Caco-2 (cell line): Measurements from ENCODE around the gene GPC5. TPM values are rescaled to one million over a fixed set of nuclear protein-coding genes. Genes with fewer than 3 reads are reported as not detected.

ENCODE experiments used
- BruUV-seq: library from RNA; stranded (reverse); fragments of 400-500 nt; replicated peaks from 2 replicates; lab custom pipeline; 2021; lab: Mats Ljungman, UMichigan
- CTCF ChIA-PET: fragments of 300-600 bp; sonication (Branson Sonifier 250); formaldehyde crosslinking; loops from one replicate; lab custom pipeline; 2022; ENCODE audit warnings: antibody characterized with exemption; lab: Charles Lee
- POLR2A ChIA-PET: fragments of 300-600 bp; sonication (Branson Sonifier 250); formaldehyde crosslinking; loops from one replicate; lab custom pipeline; 2022; ENCODE audit warnings: antibody characterized with exemption; lab: Charles Lee
- DNase-seq, 2 experiments: peaks; one replicate each; pipeline versions ENCODE4 v3.0.0 to v3.0.0-alpha.2; 2020 to 2022
- H3K27me3 ChIP-seq: replicated peaks from 2 replicates; pipeline ENCODE4 v1.6.0; 2011; ENCODE audit warnings: low read length; ENCODE audit not compliant: control insufficient read depth, insufficient read depth
- H3K36me3 ChIP-seq: 2 replicates; pipeline ENCODE4 v1.5.1; 2011; ENCODE audit warnings: low read length; ENCODE audit not compliant: control insufficient read depth, insufficient read depth
- H3K4me1 ChIP-seq: fragments of 250-450 bp; sonication (Bioruptor Pico); 2 replicates; pipeline ENCODE4 v1.5.1; 2020; ENCODE audit warnings: mild to moderate bottlenecking
- H3K4me3 ChIP-seq: 2 replicates; pipeline ENCODE4 v1.5.1; 2011; ENCODE audit warnings: low read depth, mild to moderate bottlenecking, control low read depth, low read length
- H3K9me3 ChIP-seq: fragments of 250-450 bp; sonication (Bioruptor Pico); 2 replicates; pipeline ENCODE4 v1.5.1; 2020; ENCODE audit warnings: mild to moderate bottlenecking, moderate library complexity
- H3K27ac Mint-ChIP-seq: one replicate; pipeline ENCODE4 v1.8.0; 2022; ENCODE audit warnings: mixed read lengths; ENCODE audit not compliant: unreplicated experiment
- H3K27me3 Mint-ChIP-seq: one replicate; pipeline ENCODE4 v1.8.0; 2022; ENCODE audit warnings: mixed read lengths; ENCODE audit not compliant: insufficient read depth, unreplicated experiment
- H3K36me3 Mint-ChIP-seq: one replicate; pipeline ENCODE4 v1.8.0; 2022; ENCODE audit warnings: mild to moderate bottlenecking, mixed read lengths; ENCODE audit not compliant: insufficient read depth, unreplicated experiment
- H3K4me1 Mint-ChIP-seq: one replicate; pipeline ENCODE4 v1.8.0; 2022; ENCODE audit warnings: low read depth, mixed read lengths; ENCODE audit not compliant: unreplicated experiment
- H3K4me3 Mint-ChIP-seq: one replicate; pipeline ENCODE4 v1.8.0; 2022; ENCODE audit warnings: mild to moderate bottlenecking, moderate library complexity, mixed read lengths; ENCODE audit not compliant: unreplicated experiment
- H3K9me3 Mint-ChIP-seq: one replicate; pipeline ENCODE4 v1.8.0; 2022; ENCODE audit warnings: mixed read lengths; ENCODE audit not compliant: unreplicated experiment
- CTCF ChIP-seq, 2 experiments: fragments of 200-600 bp in 1 of 2; IDR thresholded peaks; 1 replicate in 1 of 2; 2 replicates in 1 of 2; pipeline versions ENCODE4 v1.5.1 to v1.8.0; 2011 to 2022; ENCODE audit warnings: antibody characterized with exemption in 1 of 2, control low read depth in 1 of 2, inconsistent platforms in 1 of 2, low read depth in 1 of 2, low read length in 1 of 2, mild to moderate bottlenecking in 1 of 2, moderate library complexity in 1 of 2; ENCODE audit not compliant: insufficient read depth in 1 of 2, severe bottlenecking in 1 of 2, unreplicated experiment in 1 of 2
- intact Hi-C: fragments of 100-400 bp; cut with micrococcal nuclease; formaldehyde crosslinking; loops from one replicate; pipeline ENCODE4 v1.10.0; 2022; ENCODE audit not compliant: unreplicated experiment
- total RNA-seq: library from RNA; stranded (reverse); gene quantifications from 2 replicates; pipeline ENCODE4 v1.2.3, GENCODE V29; 2022

Gene GPC5
- total RNA-seq, 1 experiment from 2014 or later, result 4.1 TPM

- no peaks in the 10 kb centered on the region for H3K9me3 ChIP-seq
- no TSS peak for BruUV-seq
- intact Hi-C loops, result no loop called here
- H3K4me1 ChIP-seq, result no peaks in the 10 kb centered on the region
- H3K27me3 ChIP-seq, result no peaks in the 10 kb centered on the region
- CTCF ChIA-PET, result no interaction called here
- no peaks in the 10 kb centered on the region for H3K36me3 ChIP-seq
- no peak overlapping the region for H3K4me3 ChIP-seq
- POLR2A ChIA-PET, result no interaction called here
- TF ChIP-seq CTCF (IDR thresholded peaks at IDR 0.05; ENCODE audit: insufficient read depth in 1 of 2, low read depth in 1 of 2, low read length in 1 of 2, severe bottlenecking in 1 of 2, unreplicated experiment in 1 of 2), result no peak
- H3K4me3 Mint-ChIP-seq, result no peak overlapping the region
- DNase-seq, result no peak
- H3K27me3 Mint-ChIP-seq, result no peaks in the 10 kb centered on the region
- no peaks in the 10 kb centered on the region for H3K36me3 Mint-ChIP-seq
- H3K27ac Mint-ChIP-seq, result no peak overlapping the region
- H3K9me3 Mint-ChIP-seq, result no peaks in the 10 kb centered on the region
- H3K4me1 Mint-ChIP-seq, result no peaks in the 10 kb centered on the region
Observed at GRCh38 chr13:92668157-92668556, 1269.7 kb downstream of the GPC5 start.

- Histone ChIP-seq H3K27me3 (no peaks in the 10 kb centered on the region), H3K4me3 (no peak overlapping the region), H3K4me1 (no peaks in the 10 kb centered on the region), H3K36me3 (no peaks in the 10 kb centered on the region), H3K9me3 (no peaks in the 10 kb centered on the region)
- ChIA-PET POLR2A (no interaction called here), CTCF (no interaction called here)
- H3K4me3 Mint-ChIP-seq, result no peak overlapping the region
- no peak for TF ChIP-seq CTCF (IDR thresholded peaks at IDR 0.05; ENCODE audit: insufficient read depth in 1 of 2, low read depth in 1 of 2, low read length in 1 of 2, severe bottlenecking in 1 of 2, unreplicated experiment in 1 of 2)
- H3K27me3 Mint-ChIP-seq, result no peaks in the 10 kb centered on the region
- BruUV-seq, result no TSS peak
- no peaks in the 10 kb centered on the region for H3K9me3 Mint-ChIP-seq
- H3K36me3 Mint-ChIP-seq, result no peaks in the 10 kb centered on the region
- no peaks in the 10 kb centered on the region for H3K4me1 Mint-ChIP-seq
- intact Hi-C loops, result no loop called here
- H3K27ac Mint-ChIP-seq, result no peak overlapping the region
- no peak for DNase-seq
Observed at GRCh38 chr13:92670096-92670495, 1271.7 kb downstream of the GPC5 start.

DNA sequence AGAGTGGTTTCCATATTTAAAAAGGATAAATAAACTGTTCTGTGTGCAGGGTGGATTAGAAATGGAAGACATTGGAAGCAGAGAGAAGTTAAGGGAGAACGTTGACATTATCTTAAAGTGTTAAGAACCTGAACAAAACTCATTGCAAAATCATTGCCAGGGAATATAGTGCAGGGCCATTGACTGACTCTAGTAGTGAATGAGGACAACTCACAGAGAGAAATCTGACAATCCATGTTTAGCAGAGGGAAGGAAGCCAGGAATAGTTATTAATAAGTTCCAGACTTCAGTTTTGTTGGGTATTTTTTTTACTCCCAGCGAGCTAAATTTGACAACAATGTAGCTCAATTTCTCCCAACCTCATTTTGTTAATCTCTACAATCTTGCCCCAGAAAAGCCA lies 1273.4 kb downstream of the GPC5 start:
- intact Hi-C loops, result no loop called here
- H3K27ac Mint-ChIP-seq, result no peak overlapping the region
- no peak overlapping the region for H3K4me3 Mint-ChIP-seq
- Histone ChIP-seq H3K9me3 (no peaks in the 10 kb centered on the region), H3K4me1 (no peaks in the 10 kb centered on the region), H3K36me3 (no peaks in the 10 kb centered on the region), H3K27me3 (no peaks in the 10 kb centered on the region), H3K4me3 (no peak overlapping the region)
- no peak for TF ChIP-seq CTCF (IDR thresholded peaks at IDR 0.05; ENCODE audit: insufficient read depth in 1 of 2, low read depth in 1 of 2, low read length in 1 of 2, severe bottlenecking in 1 of 2, unreplicated experiment in 1 of 2)
- POLR2A ChIA-PET, result no interaction called here
- no TSS peak for BruUV-seq
- CTCF ChIA-PET, result interaction anchor here (0.6 kb wide), 1 partner anchor 13 kb away, joined by 3 read pairs; no protein-coding TSS in a partner anchor
- H3K4me1 Mint-ChIP-seq, result no peaks in the 10 kb centered on the region
- H3K27me3 Mint-ChIP-seq, result no peaks in the 10 kb centered on the region
- no peaks in the 10 kb centered on the region for H3K9me3 Mint-ChIP-seq
- no peak for DNase-seq
- H3K36me3 Mint-ChIP-seq, result no peaks in the 10 kb centered on the region
